GM12875 (cell line): Measurements from ENCODE around the gene EML4.

Source experiments
- H3K4me3 ChIP-seq: one replicate; pipeline ENCODE4 v1.5.1; 2011; ENCODE audit warnings: low read depth, low read length, control low read depth
- CTCF ChIP-seq: IDR thresholded peaks from 2 replicates; pipeline ENCODE4 v1.5.1; 2011; ENCODE audit warnings: low read depth, mild to moderate bottlenecking, control low read depth, inconsistent platforms, low read length, moderate library complexity, borderline replicate concordance; ENCODE audit not compliant: insufficient read depth

The EML4 gene

GRCh38 chr2:42197792-42198191 is 28.6 kb downstream of the EML4 start:
- TF ChIP-seq CTCF, result no peak
- no peak overlapping the region for H3K4me3 ChIP-seq

- TF ChIP-seq CTCF, result no peak
Observed at GRCh38 chr2:42198466-42198865, 29.3 kb downstream of the EML4 start.

GRCh38 chr2:42199002-42199401 is 29.8 kb downstream of the EML4 start:
- TF ChIP-seq CTCF, result no peak
- no peak overlapping the region for H3K4me3 ChIP-seq

More at GRCh38 chr2:42198466-42198865, 29.3 kb downstream of the EML4 start:
- no peak overlapping the region for H3K4me3 ChIP-seq

- no peak overlapping the region for H3K4me3 ChIP-seq
- no peak for TF ChIP-seq CTCF
Observed at GRCh38 chr2:42199626-42200025, 30.5 kb downstream of the EML4 start.

GRCh38 chr2:42200926-42201855 is 32.0 kb downstream of the EML4 start:
- no peak overlapping the region for H3K4me3 ChIP-seq
- no peak for TF ChIP-seq CTCF

- TF ChIP-seq CTCF, result no peak
- no peak overlapping the region for H3K4me3 ChIP-seq
Observed at GRCh38 chr2:42202634-42203008, 33.5 kb downstream of the EML4 start.

GRCh38 chr2:42203792-42204191 is 34.6 kb downstream of the EML4 start:
- no peak for TF ChIP-seq CTCF
- no peak overlapping the region for H3K4me3 ChIP-seq
